H1 (cell line): ENCODE data around the gene ITGAE. TPM values are rescaled to one million over a fixed set of nuclear protein-coding genes. Genes with fewer than 3 reads are reported as not detected.

Experiments
- ASH2L ChIP-seq: fragments of 200-600, 300-600 bp; sonication (generic); IDR thresholded peaks from one replicate; pipeline ENCODE4 v1.7.1; 2017; ENCODE audit warnings: low read length
- BACH1 ChIP-seq: IDR thresholded peaks from 2 replicates; pipeline ENCODE4 v1.6.1; 2012; ENCODE audit warnings: low read length, improper control_type of control experiment
- KDM4A ChIP-seq: IDR thresholded peaks from one replicate; pipeline ENCODE4 v1.7.1; 2012; ENCODE audit warnings: low read depth, mild to moderate bottlenecking, moderate library complexity, low read length, inconsistent platforms; ENCODE audit not compliant: severe bottlenecking
- RXRA ChIP-seq: IDR thresholded peaks from 2 replicates; pipeline ENCODE4 v1.6.1; 2011; ENCODE audit warnings: low read depth, mild to moderate bottlenecking, low read length, moderate library complexity; ENCODE audit not compliant: insufficient read depth
- SIRT6 ChIP-seq: IDR thresholded peaks from one replicate; pipeline ENCODE4 v1.7.1; 2012; ENCODE audit warnings: low read length, inconsistent platforms
- SP2 ChIP-seq: IDR thresholded peaks from 2 replicates; pipeline ENCODE4 v1.6.1; 2012; ENCODE audit warnings: mild to moderate bottlenecking, low read length, inconsistent platforms
- polyA plus RNA-seq, 7 experiments: library from polyadenylated mRNA; depleted of rRNA in 3 of 7; stranded (reverse) in 5 of 7; unstranded in 2 of 7; fragments of >200 nt in 5 of 7; fragments of 200-250 nt in 2 of 7; gene quantifications; 1 replicate in 5 of 7; 2 replicates in 1 of 7; 4 replicates in 1 of 7; pipeline versions ENCODE4 v1.2.1 to v1.2.3, GENCODE V29; 2011 to 2013; ENCODE audit warnings: missing spikeins in 2 of 7, mixed read lengths in 2 of 7
- total RNA-seq: library from RNA; stranded (reverse); fragmentation: NEBNext Ultra II Directional; extraction: Animal tissue kit (Norgen Biotek cat#: 25700); gene quantifications from 2 replicates; pipeline ENCODE4 v1.2.1, GENCODE V29; 2021
- TF ChIP-seq, protein P1 (sequence below): IDR thresholded peaks from 2 replicates; pipeline ENCODE4 v1.6.1; 2012; ENCODE audit warnings: inconsistent platforms

The ITGAE gene
- total and polyA plus RNA-seq, 2 of the 8 experiments (the other 6 are each of a cell fraction or from before 2014, with no cell fraction given), result 23.2 to 43.1 TPM

DNA sequence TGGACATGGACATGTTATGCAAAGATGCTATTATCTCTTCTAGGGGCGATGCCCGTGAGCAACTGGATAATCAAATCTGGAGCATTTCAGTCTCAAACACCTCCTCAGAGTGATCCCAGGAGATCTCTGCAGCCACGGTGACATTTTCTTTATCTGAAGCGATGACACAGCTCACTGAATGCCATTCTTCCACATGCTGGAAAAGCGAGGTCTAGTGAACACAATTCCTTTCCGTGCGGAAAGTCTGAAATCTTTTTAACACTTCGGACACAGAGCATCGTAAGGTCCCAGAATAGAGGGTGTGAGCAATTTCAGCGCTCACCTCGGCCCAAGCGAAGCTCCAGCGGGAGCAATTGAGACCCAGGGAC, 77.8 kb downstream of the ITGAE start (continued):
- no peak for TF ChIP-seq ASH2L
- no peak for TF ChIP-seq BACH1
- TF ChIP-seq SIRT6, result no peak
- TF ChIP-seq, protein P1, sequence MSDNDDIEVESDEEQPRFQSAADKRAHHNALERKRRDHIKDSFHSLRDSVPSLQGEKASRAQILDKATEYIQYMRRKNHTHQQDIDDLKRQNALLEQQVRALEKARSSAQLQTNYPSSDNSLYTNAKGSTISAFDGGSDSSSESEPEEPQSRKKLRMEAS, result no peak
- no peak for TF ChIP-seq KDM4A
- no peak for TF ChIP-seq SP2
- no peak for TF ChIP-seq RXRA
